GM19395 (cell line): Measurements from ENCODE around the gene IFI27L2.
A peak's percentile ranks its signal among the peaks of the same experiment; 100 is the strongest.

Experiments used
- ATAC-seq: cut with Tn5 transposase; IDR thresholded peaks from one replicate; pipeline ENCODE4 v1.9.1; 2021; ENCODE audit warnings: mild to moderate bottlenecking, moderate library complexity; ENCODE audit not compliant: unreplicated experiment

Gene IFI27L2

DNA sequence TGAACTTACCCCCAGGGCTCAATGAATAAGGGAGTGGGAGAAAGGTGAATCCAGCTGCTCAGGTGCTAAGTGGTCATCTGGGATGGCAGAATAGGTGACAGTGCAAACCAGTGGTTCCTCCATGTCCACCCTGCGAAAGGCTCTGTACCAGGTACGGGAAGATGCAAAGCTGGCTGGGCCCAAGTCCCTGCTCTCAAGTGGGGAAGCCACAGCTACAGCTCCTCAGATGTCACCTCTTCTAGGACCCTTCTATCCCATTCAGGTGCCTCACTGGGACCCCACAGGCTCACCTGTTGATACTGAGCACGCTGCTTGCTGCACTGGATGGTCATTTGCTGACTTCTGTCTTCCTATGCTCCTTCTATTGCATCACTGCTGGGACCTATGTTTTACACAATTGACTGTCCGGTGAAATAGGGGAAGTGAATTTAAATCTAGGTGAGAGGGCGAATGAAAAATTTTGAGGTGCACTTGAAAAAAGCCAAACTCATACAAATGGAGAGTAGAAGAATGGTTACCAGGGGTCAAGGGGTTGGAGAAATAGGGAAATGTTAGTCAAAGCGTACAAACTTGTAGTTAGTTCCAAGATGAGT, 24.4 kb upstream of the IFI27L2 start:
- ATAC-seq = no peak

- ATAC-seq = no peak
Observed at GRCh38 chr14:94152676-94153075, 23.3 kb upstream of the IFI27L2 start.

DNA sequence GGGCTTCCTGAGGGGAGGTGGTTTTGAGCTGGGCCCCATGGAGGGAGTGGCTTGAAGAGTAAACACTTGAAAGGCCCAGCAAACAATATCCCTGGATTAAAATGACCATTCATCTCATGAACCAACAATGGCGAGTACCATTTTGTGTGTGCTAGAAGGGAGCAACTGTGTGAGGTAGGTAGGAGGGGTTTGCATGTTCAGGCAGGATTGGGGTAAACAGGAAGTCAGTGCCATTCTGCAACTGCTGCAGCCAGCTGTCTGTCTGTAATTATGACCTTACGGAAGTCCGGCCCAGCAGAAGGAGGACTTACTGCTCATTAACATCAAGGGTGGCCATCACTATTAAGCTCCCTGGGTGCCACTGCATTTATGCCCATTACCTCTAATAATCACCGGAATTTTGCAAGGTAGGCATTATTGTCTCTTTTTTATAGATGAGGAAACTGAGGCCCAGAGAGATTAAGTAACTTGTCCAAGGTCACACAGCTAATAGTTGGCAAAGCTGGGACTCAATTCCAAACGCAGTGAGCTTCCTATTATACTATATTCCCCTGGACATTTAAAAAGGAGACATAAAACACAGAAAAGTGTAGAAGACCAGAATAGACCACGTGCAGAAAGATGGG, 16.6 kb upstream of the IFI27L2 start:
- ATAC-seq = peak; percentile 58

GRCh38 chr14:94144765-94145164, 15.4 kb upstream of the IFI27L2 start:
- ATAC-seq = no peak

- no peak for ATAC-seq
Observed at GRCh38 chr14:94143711-94144110, 14.3 kb upstream of the IFI27L2 start.

GRCh38 chr14:94143239-94143638, 13.8 kb upstream of the IFI27L2 start:
- ATAC-seq = no peak

- no peak for ATAC-seq
Observed at GRCh38 chr14:94142836-94143235, 13.4 kb upstream of the IFI27L2 start.

DNA sequence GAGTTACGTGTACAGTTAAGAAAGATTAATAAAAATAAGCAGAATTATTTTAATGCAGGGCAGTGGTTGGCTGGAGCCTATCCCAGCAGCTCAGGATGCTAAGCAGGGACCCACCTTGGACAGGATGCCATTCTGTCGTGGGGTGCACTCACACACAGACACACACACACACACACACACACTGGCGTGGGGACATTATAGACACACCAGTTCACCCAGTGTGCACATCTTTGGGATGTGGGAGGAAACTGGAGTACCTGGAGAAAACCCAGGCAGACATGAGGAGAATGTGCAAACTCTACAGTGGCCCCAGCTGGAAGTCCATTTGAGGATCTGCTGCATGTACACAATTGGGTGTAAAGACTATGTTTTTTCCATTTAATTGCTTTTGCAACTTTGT, 12.8 kb upstream of the IFI27L2 start:
- no peak for ATAC-seq

GRCh38 chr14:94139421-94139820, 10.0 kb upstream of the IFI27L2 start:
- ATAC-seq = no peak

- no peak for ATAC-seq
Observed at GRCh38 chr14:94139006-94139405, 9.6 kb upstream of the IFI27L2 start.

GRCh38 chr14:94138251-94138650, 8.8 kb upstream of the IFI27L2 start:
- ATAC-seq = no peak

- ATAC-seq = peak; percentile 89
Observed at GRCh38 chr14:94136575-94137331, 7.3 kb upstream of the IFI27L2 start.

DNA sequence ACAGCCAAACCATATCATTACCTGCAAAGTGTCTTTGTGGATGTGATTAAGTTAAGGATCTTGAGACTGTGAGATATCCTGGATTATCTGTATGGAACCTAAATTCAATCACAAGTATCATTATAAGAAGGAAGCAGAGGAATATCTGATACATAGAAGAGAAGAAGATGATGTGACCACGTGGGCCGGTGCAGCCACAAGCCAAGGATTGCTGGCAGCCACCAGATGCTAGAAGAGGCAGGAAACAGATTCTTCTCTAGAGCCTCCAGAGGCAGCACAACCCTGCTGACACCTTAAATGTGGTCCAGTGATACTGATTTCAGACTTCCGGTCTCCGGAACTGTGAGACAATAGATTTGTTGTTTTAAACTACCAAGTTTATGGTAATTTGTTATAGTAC, 6.1 kb upstream of the IFI27L2 start:
- no peak for ATAC-seq

GRCh38 chr14:94132285-94132887, 3.0 kb upstream of the IFI27L2 start:
- peak; percentile 46 for ATAC-seq

- no peak for ATAC-seq
Observed at GRCh38 chr14:94129758-94130414, 482 bp upstream of the IFI27L2 start.

- no peak for ATAC-seq
Observed at GRCh38 chr14:94128216-94128839, 1.1 kb downstream of the IFI27L2 start.

DNA sequence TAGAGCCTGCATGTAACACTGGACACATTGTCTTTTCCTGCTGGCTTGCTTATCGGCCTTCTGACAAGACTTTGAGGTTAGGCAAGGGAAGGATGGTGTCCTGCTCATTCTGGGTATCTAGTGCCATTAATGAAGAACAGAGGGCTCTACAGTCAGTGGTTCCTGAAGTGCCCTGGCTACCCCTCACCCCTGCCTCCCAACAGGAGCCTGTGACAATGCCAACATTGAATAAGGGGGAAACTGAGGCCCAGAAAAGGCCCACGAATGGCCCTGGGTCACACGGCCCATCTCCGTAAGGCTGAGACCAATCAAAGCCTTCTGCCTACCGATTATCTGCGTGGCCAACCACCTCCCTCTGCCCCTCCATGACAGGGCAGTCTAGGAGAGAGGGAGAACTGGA, 2.1 kb downstream of the IFI27L2 start:
- ATAC-seq = no peak

DNA sequence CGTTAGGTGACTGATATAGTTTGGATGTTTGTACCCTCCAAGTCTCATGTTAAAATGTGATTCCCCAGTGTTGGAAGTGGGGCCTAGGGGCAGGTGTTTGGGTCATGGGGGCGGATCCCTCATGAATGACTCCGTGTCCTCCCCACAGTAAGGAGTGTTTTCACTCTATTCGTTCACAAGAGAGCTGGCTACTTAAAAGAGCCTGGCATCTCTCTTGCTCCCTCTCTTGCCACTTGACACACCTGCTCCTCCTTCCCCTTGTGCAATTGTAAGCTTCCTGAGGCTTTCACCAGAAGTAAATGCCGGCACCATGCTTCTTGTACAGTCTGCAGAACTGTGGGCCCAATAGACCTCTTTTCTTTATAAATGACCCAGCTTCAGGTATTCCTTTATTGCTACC, 2.6 kb downstream of the IFI27L2 start:
- ATAC-seq = no peak

DNA sequence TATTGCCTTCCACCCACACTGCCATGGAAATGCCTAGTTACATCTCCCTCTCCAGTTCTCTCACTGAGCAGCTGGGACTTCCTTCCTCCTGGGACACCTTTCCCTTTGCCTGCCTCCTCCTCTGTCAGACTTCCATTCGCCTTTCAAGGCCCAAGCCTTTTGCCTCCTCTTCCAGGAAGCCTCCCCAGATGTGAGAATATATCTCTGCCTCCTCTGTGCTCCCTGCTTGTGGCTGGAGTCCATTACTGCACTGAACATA, 3.1 kb downstream of the IFI27L2 start:
- ATAC-seq = no peak

DNA sequence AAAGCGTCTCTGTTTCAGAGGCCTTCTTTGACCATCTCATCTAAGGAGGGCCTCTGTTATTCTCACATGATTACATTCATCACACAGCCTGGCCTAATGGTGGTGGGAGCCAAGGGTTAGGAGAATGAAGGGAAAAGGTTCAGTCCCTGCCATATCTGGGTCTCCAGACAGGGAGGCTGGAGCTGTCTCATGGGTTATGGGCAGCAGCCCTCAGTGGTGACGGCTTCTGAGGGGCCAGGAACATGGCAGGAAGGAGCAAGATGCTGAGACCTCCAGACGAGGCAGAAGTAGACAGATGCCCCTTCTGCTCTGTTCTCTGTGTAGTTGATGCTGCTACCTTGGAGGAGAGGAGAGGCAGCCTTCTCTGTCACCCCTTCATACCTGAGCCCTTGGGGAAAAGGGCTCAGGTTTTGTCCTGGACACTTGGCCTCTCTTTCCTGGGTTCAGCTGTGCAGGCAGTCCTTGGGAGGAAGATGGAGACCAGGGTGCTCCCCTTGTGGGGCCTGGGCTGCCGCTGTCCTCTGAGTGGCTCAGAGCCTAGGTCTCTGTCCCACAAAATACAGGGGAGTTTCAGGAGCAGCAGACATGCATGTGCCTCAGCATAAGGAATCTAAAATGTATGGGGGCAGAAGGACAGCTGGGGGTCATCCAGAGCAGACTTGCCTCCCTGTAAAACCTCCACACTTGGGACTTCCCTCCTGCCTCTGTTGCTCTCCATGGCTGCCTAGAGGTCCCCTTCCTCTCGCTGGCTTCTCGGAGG, 3.6 kb downstream of the IFI27L2 start:
- no peak for ATAC-seq
